Heart left ventricle (tissue), 16 donors: ENCODE measurements around the gene DHCR7. TPM values are rescaled to one million over a fixed set of nuclear protein-coding genes. Genes with fewer than 3 reads are reported as not detected.

Source experiments
- ATAC-seq, 4 donors: fragments of 200-7000 bp; cut with Tn5 transposase; one replicate each; pipeline ENCODE4 v1.9.1; 2020 to 2022; ENCODE audit warnings: moderate library complexity in 4 of 4, mild to moderate bottlenecking in 3 of 4, moderate number of reproducible peaks in 1 of 4
- DNase-seq, 5 donors: peaks; one replicate each; pipeline ENCODE4 v3.0.0-alpha.2; 2020
- H3K27ac ChIP-seq, 12 donors: fragments of 200-600 bp; sonication (generic) in 4 of 12; one replicate each; pipeline versions ENCODE4 v1.5.0 to v1.8.0; 2016 to 2022; ENCODE audit warnings: mild to moderate bottlenecking in 2 of 12
- H3K27me3 ChIP-seq, 9 donors: fragments of 200-600 bp; sonication (generic) in 2 of 9; one replicate each; pipeline versions ENCODE4 v1.5.1 to v1.8.0; 2016 to 2022; ENCODE audit warnings: mild to moderate bottlenecking in 3 of 9
- H3K36me3 ChIP-seq, 9 donors: fragments of 200-600 bp; sonication (generic) in 2 of 9; one replicate each; pipeline versions ENCODE4 v1.5.0 to v1.8.0; 2018 to 2022; ENCODE audit warnings: mild to moderate bottlenecking in 2 of 9
- H3K4me1 ChIP-seq, 12 donors: fragments of 200-600 bp; sonication (generic) in 4 of 12; one replicate each; pipeline versions ENCODE4 v1.5.0 to v1.8.0; 2016 to 2022; ENCODE audit warnings: mild to moderate bottlenecking in 3 of 12
- H3K4me3 ChIP-seq, 12 donors: fragments of 200-600 bp; sonication (generic) in 4 of 12; one replicate each; pipeline versions ENCODE4 v1.5.0 to v1.8.0; 2017 to 2022; ENCODE audit warnings: mild to moderate bottlenecking in 9 of 12, moderate library complexity in 4 of 12
- H3K9me3 ChIP-seq, 12 donors: fragments of 200-600 bp; sonication (generic) in 4 of 12; one replicate each; pipeline versions ENCODE4 v1.5.0 to v1.8.0; 2016 to 2022; ENCODE audit warnings: mild to moderate bottlenecking in 1 of 12
- CTCF ChIP-seq, 12 donors: fragments of 200-600 bp; sonication (generic) in 4 of 12; IDR thresholded peaks; one replicate each; pipeline versions ENCODE4 v1.5.0 to v1.8.0; 2018 to 2022; ENCODE audit warnings: antibody characterized with exemption in 12 of 12, mild to moderate bottlenecking in 5 of 12
- POLR2A ChIP-seq, 2 donors: fragments of 450-650 bp; IDR thresholded peaks; one replicate each; pipeline ENCODE4 v1.6.1; 2017; ENCODE audit warnings: antibody characterized with exemption in 2 of 2, mild to moderate bottlenecking in 2 of 2, moderate library complexity in 2 of 2
- WGBS, 4 donors: extraction: QIAGEN DNeasy Blood & Tissue Kit in 2 of 4; methylation state at CpG; one replicate each; pipeline versions ENCODE4 v1.1.5 to v1.1.7; 2013 to 2018; 5-methylcytosine and 5-hydroxymethylcytosine counted together
- intact Hi-C, 10 donors: fragments of 100-400 bp; cut with DNase I; formaldehyde crosslinking; loops; one replicate each; pipeline versions ENCODE4 v1.11.1 to v1.14.2; 2022
- polyA plus RNA-seq, 2 donors: library from polyadenylated mRNA; stranded (reverse); fragments of 200-250 nt; gene quantifications; one replicate each; pipeline ENCODE4 v1.2.3, GENCODE V29; 2013
- total RNA-seq, 9 donors: library from RNA; depleted of rRNA in 2 of 9; stranded (reverse); fragments of >200 nt in 2 of 9; fragmentation: NEBNext Ultra II Directional in 3 of 9; extraction: Animal tissue kit (Norgen Biotek cat#: 25700) in 3 of 9; gene quantifications; one replicate each; pipeline versions ENCODE4 v1.1.0 to v1.2.4, GENCODE V29; 2016 to 2023
- donor health status: ischemic (EF 13 %, LVEDD 7.1; RV severe dilation, severe dysfunction).
- donor health status: healthy with polysubstance abuse.
- donor health status: DM: no; HTN: yes; CAD: no.
- donor health status: DM: no; HTN: no; CAD: no.
- donor health status: ischemic (EF 25% LVEDD 6.9; RV normal size, moderate dysfunction).
- donor health status: ischemic (EF 25% LVEDD 5.7; RV mildly dilated, moderate dysfunction).
- donor health status: healthy.
- donor health status: DM: yes; HTN: yes; CAD: no.
- donor health status: ischemic (EF 35%, LVEDD 5.7; RV mildly dilated, moderate dysfunction).
- donor health status: nonischemic (EF 11% LVEDD 7.7; RV severe dilation, severe dysfunction).
- donor health status: DM: yes; HTN: yes; CAD: no.
- donor health status: PGD.
- donor health status: ischemic (EF 29% LVEDD 5.4; RV normal size, mild dysfunction).
- donor health status: nonischemic (EF 23%, LVEDD 6.1; RV moderate dilation, normal function).

DHCR7 gene
- total and polyA plus RNA-seq, 11 donors = 12.6 to 44.5 (median 25.8) TPM

DNA sequence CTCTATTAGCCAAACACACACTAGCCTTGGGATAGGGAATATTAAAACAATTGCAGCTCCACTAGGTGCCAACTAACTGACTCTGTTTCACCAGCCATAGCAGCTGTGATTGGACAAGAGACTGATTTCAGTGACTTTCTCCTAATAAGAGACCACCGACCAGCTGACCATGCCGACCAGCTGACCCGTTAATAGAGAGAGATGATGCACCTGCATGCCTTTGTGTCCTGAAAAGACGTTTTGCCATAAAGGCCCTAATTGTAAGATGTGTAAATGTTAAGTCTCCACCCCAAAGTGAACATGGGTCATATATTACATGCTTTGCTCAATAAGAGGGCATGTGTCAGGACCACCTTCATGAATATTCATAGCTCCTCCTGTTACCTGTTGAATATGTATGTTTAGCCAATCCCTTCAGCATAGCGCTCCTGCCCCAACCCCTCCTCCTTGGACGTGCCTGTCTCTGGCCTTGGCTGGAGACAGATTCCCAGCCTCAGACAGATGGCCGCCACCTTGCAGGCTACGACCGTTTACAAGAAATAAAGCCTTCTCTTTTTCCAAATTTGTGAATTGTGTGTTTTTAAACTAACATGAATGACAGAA, 3.5 kb upstream of the DHCR7 start:
- peaks cover 4 to 54% (median 28%) of the 10 kb centered on the region in 12 donors for H3K4me1 ChIP-seq
- intact Hi-C loops = no loop called here

DNA sequence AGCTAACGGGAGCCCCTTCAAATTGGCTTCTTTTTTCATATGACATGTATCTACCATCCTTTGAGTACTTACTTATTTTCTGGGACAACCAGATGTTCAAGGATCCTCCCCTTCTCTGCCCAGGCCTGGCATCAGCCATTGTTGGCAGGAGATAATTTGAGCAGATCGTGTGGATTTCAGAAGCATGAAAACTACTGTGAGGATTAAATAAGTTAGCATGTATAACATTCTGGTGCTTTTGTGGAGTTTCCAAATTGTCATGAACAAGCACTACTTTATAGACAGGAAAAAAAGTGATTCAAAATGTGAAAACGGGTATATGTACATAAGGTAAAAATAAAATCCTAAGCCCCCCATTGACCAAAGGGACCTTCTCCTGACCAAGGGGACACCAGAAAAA, 2.7 kb upstream of the DHCR7 start:
- H3K27ac ChIP-seq = no peak overlapping the region
- no peak for ATAC-seq
- H3K4me3 ChIP-seq = no peak overlapping the region
- WGBS, 4 donors = 88 to 92% (median 91%) methylated on average over 3 of the region's 3 CpGs
- peaks cover 4 to 54% (median 28%) of the 10 kb centered on the region in 12 donors for H3K4me1 ChIP-seq
- intact Hi-C loops = no loop called here
- TF ChIP-seq POLR2A (IDR thresholded peaks at IDR 0.05) (no peak), CTCF (IDR thresholded peaks at IDR 0.05) (no peak)
- peaks cover 0 to 13% (median 10%) of the 10 kb centered on the region in 9 donors for H3K36me3 ChIP-seq
- H3K27me3 ChIP-seq = no peaks in the 10 kb centered on the region
- DNase-seq = no peak
- H3K9me3 ChIP-seq = peaks cover 0 to 4% (median 0%) of the 10 kb centered on the region in 12 donors

More for the DNA sequence above, 3.5 kb upstream of the DHCR7 start:
- peak overlapping the region in 11 of 12 donors; percentile 47 to 92 (median 79) for H3K27ac ChIP-seq
- no peaks in the 10 kb centered on the region for H3K9me3 ChIP-seq
- 65 to 73% (median 69%) methylated on average over 9 of the region's 9 CpGs for WGBS, 4 donors
- TF ChIP-seq CTCF (IDR thresholded peaks at IDR 0.05) (no peak), POLR2A (IDR thresholded peaks at IDR 0.05) (no peak)
- peak overlapping the region in 8 of 12 donors; percentile 87 to 99 (median 94) for H3K4me3 ChIP-seq
- no peaks in the 10 kb centered on the region for H3K27me3 ChIP-seq
- DNase-seq = no peak
- no peak for ATAC-seq
- peaks cover 0 to 20% (median 17%) of the 10 kb centered on the region in 9 donors for H3K36me3 ChIP-seq

DNA sequence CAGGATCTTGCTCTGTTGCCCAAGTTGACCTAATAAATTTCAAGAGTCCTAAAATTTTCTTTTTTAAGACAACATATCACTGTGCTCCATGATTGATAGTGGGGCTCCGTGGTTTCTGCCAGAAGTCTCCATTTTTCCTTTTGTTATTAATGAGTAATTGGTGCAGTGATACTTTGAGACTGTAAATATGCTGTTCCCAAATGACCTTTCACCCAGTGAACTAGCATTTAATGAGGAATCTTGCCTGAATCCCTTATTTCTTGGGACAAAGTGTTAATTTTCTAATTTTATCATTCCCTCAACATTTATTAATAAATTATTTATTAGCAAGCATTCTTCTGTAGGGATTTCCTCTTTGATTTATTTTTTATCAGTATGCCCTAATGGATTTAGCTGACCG, 2.3 kb upstream of the DHCR7 start:
- Histone ChIP-seq H3K27ac (peak overlapping the region in 1 of 12 donors; percentile 78), H3K9me3 (peaks cover 0 to 6% (median 0%) of the 10 kb centered on the region in 12 donors), H3K27me3 (no peaks in the 10 kb centered on the region), H3K4me1 (peaks cover 4 to 54% (median 28%) of the 10 kb centered on the region in 12 donors), H3K4me3 (no peak overlapping the region), H3K36me3 (peaks cover 0 to 8% (median 5%) of the 10 kb centered on the region in 9 donors)
- 79 to 85% (median 85%) methylated on average over 2 of the region's 2 CpGs for WGBS, 4 donors
- ATAC-seq = no peak
- intact Hi-C loops = no loop called here
- no peak for DNase-seq
- TF ChIP-seq CTCF (IDR thresholded peaks at IDR 0.05) = no peak

DNA sequence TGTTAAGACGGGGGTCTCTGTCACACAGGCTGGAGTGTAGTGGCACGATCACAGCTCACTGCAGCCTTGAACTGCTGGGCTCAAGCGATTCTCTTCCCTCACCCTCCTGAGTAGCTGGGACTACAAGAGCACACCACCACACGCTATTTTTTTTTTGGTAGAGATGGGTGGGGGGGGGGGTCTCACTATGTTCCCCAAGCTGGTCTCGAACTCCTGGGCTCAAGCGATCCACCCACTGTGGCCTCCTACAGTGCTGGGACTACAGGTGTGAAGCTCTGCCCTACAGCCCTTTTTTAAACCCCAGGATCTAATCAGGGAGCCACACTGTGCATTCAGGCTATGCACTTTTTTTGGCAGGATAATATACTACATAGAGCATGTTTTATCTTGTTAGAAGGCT, 1.4 kb upstream of the DHCR7 start:
- Histone ChIP-seq H3K27me3 (no peaks in the 10 kb centered on the region), H3K9me3 (peaks cover 0 to 6% (median 0%) of the 10 kb centered on the region in 12 donors), H3K36me3 (peaks cover 0 to 5% (median 0%) of the 10 kb centered on the region in 9 donors), H3K4me1 (peaks cover 4 to 54% (median 27%) of the 10 kb centered on the region in 12 donors), H3K4me3 (peak overlapping the region in 7 of 12 donors; percentile 63 to 98 (median 82)), H3K27ac (peak overlapping the region in 5 of 12 donors; percentile 41 to 78 (median 77))
- 58 to 77% (median 60%) methylated on average over 6 of the region's 6 CpGs for WGBS, 4 donors
- DNase-seq (no peak), ATAC-seq (no peak)
- intact Hi-C loops = no loop called here
- TF ChIP-seq CTCF (IDR thresholded peaks at IDR 0.05) (no peak), POLR2A (IDR thresholded peaks at IDR 0.05) (no peak)
